GM12878 (cell line): ENCODE results near the gene SNAP47. TPM values are rescaled to one million over a fixed set of nuclear protein-coding genes. Genes with fewer than 3 reads are reported as not detected.

Experiments
- ATAC-seq: fragments of 200-7000 bp; cut with Tn5 transposase; 3 replicates; pipeline ENCODE4 v1.9.1; 2020; ENCODE audit warnings: mild to moderate bottlenecking, moderate library complexity
- BruUV-seq: library from RNA; stranded (reverse); fragments of 400-500 nt; replicated peaks from 2 replicates; lab custom pipeline; 2021; lab: Mats Ljungman, UMichigan
- CTCF ChIA-PET: fragments of 300-600 bp; sonication (Branson Sonifier 250); formaldehyde crosslinking; extraction: SDS; loops from one replicate; lab custom pipeline; 2021; ENCODE audit warnings: inconsistent platforms; lab: Yijun Ruan, JAX
- POLR2A ChIA-PET: fragments of 350-600 bp; formaldehyde crosslinking; extraction: SDS; loops from one replicate; lab custom pipeline; 2021; ENCODE audit warnings: inconsistent platforms; lab: Charles Lee
- RAD21 ChIA-PET: fragments of 300-600 bp; sonication (Branson Sonifier 250); formaldehyde crosslinking; loops from one replicate; lab custom pipeline; 2023; ENCODE audit warnings: antibody characterized with exemption; ENCODE audit not compliant: unreplicated experiment; lab: Charles Lee
- SMC1A ChIA-PET: fragments of 300-600 bp; sonication (Branson Sonifier 250); formaldehyde crosslinking; loops from one replicate; lab custom pipeline; 2023; ENCODE audit not compliant: unreplicated experiment, uncharacterized antibody; lab: Charles Lee
- DNase-seq: peaks from one replicate; pipeline ENCODE4 v3.0.0-alpha.2; 2011; ENCODE audit warnings: low read depth, low spot score
- FAIRE-seq: peaks from 3 replicates; lab custom pipeline; 2011; peaks lifted over from hg19 to GRCh38; lab: Jason Lieb, UNC
- H2AFZ ChIP-seq: 2 replicates; pipeline ENCODE4 v1.6.0; 2011; ENCODE audit warnings: low read depth, low read length, control low read depth; ENCODE audit not compliant: control insufficient read depth
- H3K27ac ChIP-seq: 2 replicates; pipeline ENCODE4 v1.5.1; 2011; ENCODE audit warnings: control low read depth; ENCODE audit not compliant: control insufficient read depth, insufficient read depth
- H3K27me3 ChIP-seq, 2 experiments: replicated peaks in 1 of 2; 2 replicates each; pipeline versions ENCODE4 v1.6.0 to v1.6.1; 2011; ENCODE audit warnings: low read length in 1 of 2; ENCODE audit not compliant: control insufficient read depth in 2 of 2, insufficient read depth in 2 of 2
- H3K36me3 ChIP-seq, 2 experiments: 2 replicates each; pipeline ENCODE4 v1.5.1; 2011; ENCODE audit warnings: low read length in 1 of 2; ENCODE audit not compliant: control insufficient read depth in 2 of 2, insufficient read depth in 2 of 2
- H3K4me1 ChIP-seq: 2 replicates; pipeline ENCODE4 v1.6.1; 2011; ENCODE audit warnings: mild to moderate bottlenecking, low read length, moderate library complexity, mixed read lengths; ENCODE audit not compliant: control insufficient read depth, insufficient read depth
- H3K4me2 ChIP-seq: 2 replicates; pipeline ENCODE4 v1.6.0; 2011; ENCODE audit warnings: control low read depth; ENCODE audit not compliant: control insufficient read depth, insufficient read depth
- H3K4me3 ChIP-seq: fragments of 200-600 bp; sonication (generic); 2 replicates; pipeline ENCODE4 v1.5.1; 2016
- H3K79me2 ChIP-seq: 2 replicates; pipeline ENCODE4 v1.6.0; 2011; ENCODE audit warnings: low read length; ENCODE audit not compliant: control insufficient read depth, insufficient read depth
- H3K9ac ChIP-seq: 2 replicates; pipeline ENCODE4 v1.8.0; 2011; ENCODE audit warnings: low read length, control low read depth, mixed read lengths; ENCODE audit not compliant: control insufficient read depth, insufficient read depth
- H3K9me3 ChIP-seq: replicated peaks from 3 replicates; pipeline ENCODE4 v1.5.1; 2011; ENCODE audit warnings: mild to moderate bottlenecking, low read length; ENCODE audit not compliant: control insufficient read depth, insufficient read depth
- H4K20me1 ChIP-seq: 2 replicates; pipeline ENCODE4 v1.6.0; 2011; ENCODE audit not compliant: control insufficient read depth, insufficient read depth
- BCL11A ChIP-seq: IDR thresholded peaks from 2 replicates; pipeline ENCODE4 v1.6.1; 2011; ENCODE audit warnings: low read depth, low read length
- CBFB ChIP-seq: IDR thresholded peaks from 2 replicates; pipeline ENCODE4 v1.6.1; 2016; ENCODE audit warnings: antibody characterized with exemption, low read depth
- CHD2 ChIP-seq: IDR thresholded peaks from 2 replicates; pipeline ENCODE4 v1.6.1; 2011; ENCODE audit warnings: low read depth, low read length, improper control_type of control experiment, borderline replicate concordance
- DPF2 ChIP-seq: fragments of 450-650 bp; IDR thresholded peaks from 2 replicates; pipeline ENCODE4 v1.6.1; 2017; ENCODE audit warnings: mild to moderate bottlenecking
- ESRRA ChIP-seq: IDR thresholded peaks from 2 replicates; pipeline ENCODE4 v1.6.1; 2012; ENCODE audit warnings: mild to moderate bottlenecking, low read length, improper control_type of control experiment
- FOXM1 ChIP-seq: IDR thresholded peaks from 2 replicates; pipeline ENCODE4 v1.6.1; 2012; ENCODE audit warnings: low read depth, mild to moderate bottlenecking, inconsistent platforms, low read length, moderate library complexity
- IKZF2 ChIP-seq, 2 experiments: fragments of 450-650 bp; IDR thresholded peaks; 2 replicates each; pipeline ENCODE4 v1.6.1; 2017; ENCODE audit warnings: mild to moderate bottlenecking in 2 of 2, moderate library complexity in 2 of 2
- NFYB ChIP-seq: IDR thresholded peaks from 2 replicates; pipeline ENCODE4 v1.6.1; 2011; ENCODE audit warnings: low read depth, mild to moderate bottlenecking, low read length, improper control_type of control experiment, moderate library complexity; ENCODE audit not compliant: insufficient read depth
- NRF1 ChIP-seq: conservative IDR thresholded peaks from 2 replicates; pipeline ENCODE4 v1.6.1; 2011; ENCODE audit warnings: mild to moderate bottlenecking, low read depth, low read length, improper control_type of control experiment
- POLR2AphosphoS2 ChIP-seq: IDR thresholded peaks from 2 replicates; pipeline ENCODE4 v1.6.1; 2011; ENCODE audit warnings: low read depth, mild to moderate bottlenecking, low read length, improper control_type of control experiment, moderate library complexity
- RAD51 ChIP-seq: fragments of 450-650 bp; IDR thresholded peaks from 2 replicates; pipeline ENCODE4 v1.6.1; 2016; ENCODE audit warnings: moderate library complexity, mild to moderate bottlenecking, inconsistent platforms
- SPI1 ChIP-seq: IDR thresholded peaks from 2 replicates; pipeline ENCODE4 v1.6.1; 2011; ENCODE audit warnings: low read depth, mild to moderate bottlenecking, low read length, moderate library complexity, borderline replicate concordance; ENCODE audit not compliant: insufficient read depth
- SREBF2 ChIP-seq: IDR thresholded peaks from 2 replicates; pipeline ENCODE4 v1.6.1; 2012; ENCODE audit warnings: mild to moderate bottlenecking, low read length
- SRF ChIP-seq, 2 experiments: IDR thresholded peaks; 2 replicates each; pipeline ENCODE4 v1.6.1; 2011; ENCODE audit warnings: low read depth in 2 of 2, low read length in 2 of 2, mild to moderate bottlenecking in 1 of 2, moderate library complexity in 1 of 2
- TBL1XR1 ChIP-seq: IDR thresholded peaks from 2 replicates; pipeline ENCODE4 v1.6.1; 2012; ENCODE audit warnings: low read depth, low read length, improper control_type of control experiment
- WRNIP1 ChIP-seq: IDR thresholded peaks from 2 replicates; pipeline ENCODE4 v1.6.1; 2011; ENCODE audit warnings: low read depth, low read length, improper control_type of control experiment, borderline replicate concordance
- WGBS: methylation state at CpG from one replicate; pipeline ENCODE4 v1.1.6; 2016; ENCODE audit warnings: low lambda C conversion rate; ENCODE audit not compliant: insufficient replicate concordance, insufficient coverage; ENCODE audit errors: missing lambda C conversion rate; 5-methylcytosine and 5-hydroxymethylcytosine counted together
- in situ Hi-C: fragments of 300-500 bp; cut with MboI; formaldehyde crosslinking; loops from 9 replicates; pipeline ENCODE4 v1.14.3; 2018; ENCODE audit warnings: mixed read lengths
- intact Hi-C: fragments of 100-400 bp; cut with micrococcal nuclease; formaldehyde crosslinking; loops from one replicate; pipeline ENCODE4 v1.14.2; 2022; ENCODE audit not compliant: unreplicated experiment
- polyA plus RNA-seq, 11 experiments: library from polyadenylated mRNA; depleted of rRNA in 4 of 11; unstranded in 6 of 11; stranded (reverse) in 5 of 11; fragments of >200 nt; fragmentation: Nextera tagmentation in 4 of 11; fragmentation: Illumina TruSeq in 1 of 11; extraction: Ambion mirVana in 4 of 11; extraction: Trizol in 1 of 11; gene quantifications; 1 replicate in 1 of 11; 2 replicates in 10 of 11; pipeline versions ENCODE4 v1.2.1 to v1.2.3, GENCODE V29; 2011 to 2016; ENCODE audit warnings: inconsistent platforms in 2 of 11, missing spikeins in 2 of 11, low read depth in 1 of 11
- total RNA-seq, 4 experiments: library from RNA; depleted of rRNA in 3 of 4; stranded (reverse); fragments of >200 nt in 3 of 4; fragmentation: Illumina TruSeq in 1 of 4; extraction: Trizol in 1 of 4; gene quantifications; 2 replicates each; pipeline versions ENCODE4 v1.2.1 to v1.2.3, GENCODE V29; 2013 to 2021
- TF ChIP-seq, protein P1 (sequence below): fragments of 450-650 bp; formaldehyde crosslinking; IDR thresholded peaks from 2 replicates; pipeline ENCODE4 v1.4.0; 2022; ENCODE audit warnings: mild to moderate bottlenecking, moderate library complexity
- TF ChIP-seq, protein P2 (sequence below): fragments of 450-650 bp; IDR thresholded peaks from 2 replicates; pipeline ENCODE4 v1.6.1; 2017; ENCODE audit warnings: borderline replicate concordance
- TF ChIP-seq, protein P3 (sequence below): IDR thresholded peaks from 2 replicates; pipeline ENCODE4 v1.6.1; 2012; ENCODE audit warnings: mild to moderate bottlenecking, low read depth, low read length

SNAP47 gene
- total and polyA plus RNA-seq, 10 of the 15 experiments (the other 5 are each of a cell fraction or from before 2014, with no cell fraction given), result 1.3 to 39.6 (median 25.2) TPM

DNA sequence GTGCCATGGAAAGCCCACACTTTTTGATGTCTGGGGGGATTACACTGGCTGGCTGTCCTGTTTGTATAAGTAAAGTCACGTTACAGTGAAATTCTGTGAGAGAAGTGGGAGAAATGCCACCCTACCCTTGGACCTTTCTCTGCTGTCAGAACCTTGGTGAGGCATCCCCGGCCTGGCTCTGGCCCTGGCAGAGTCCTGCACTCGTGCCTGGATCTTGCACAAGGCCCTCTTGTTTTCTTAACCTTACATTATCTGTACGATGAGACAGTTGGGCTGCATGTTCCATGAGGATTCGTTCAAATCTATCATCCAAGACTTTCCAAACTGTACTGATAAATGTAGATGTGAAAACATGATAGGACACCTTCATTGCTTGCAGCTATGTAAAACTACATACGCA, 11.4 kb downstream of the SNAP47 start:
- no TSS peak for BruUV-seq
- FAIRE-seq, result no peak
- DNase-seq, result no peak
- ChIA-PET SMC1A (no interaction called here), RAD21 (no interaction called here), POLR2A (no interaction called here), CTCF (no interaction called here)
- 94% methylated on average over 6 of the region's 6 CpGs for WGBS
- Histone ChIP-seq H3K27me3 (no peaks in the 10 kb centered on the region), H3K4me1 (no peaks in the 10 kb centered on the region), H3K4me2 (no peak overlapping the region), H4K20me1 (no peaks in the 10 kb centered on the region), H3K9ac (no peak overlapping the region), H3K9me3 (no peaks in the 10 kb centered on the region), H3K27ac (no peak overlapping the region), H3K36me3 (peaks cover 6 to 8% of the 10 kb centered on the region in 2 experiments; a peak in 3 of 4 replicates), H3K4me3 (no peak overlapping the region), H3K79me2 (no peaks in the 10 kb centered on the region), H2AFZ (no peak overlapping the region)
- intact Hi-C loops, result no loop called here
- TF ChIP-seq CBFB (no peak), NFYB (no peak), CHD2 (no peak), RAD51 (no peak), POLR2AphosphoS2 (no peak), SRF (IDR thresholded peaks at IDR 0.05; ENCODE audit: low read depth in 2 of 2, low read length in 2 of 2) (no peak), NRF1 (no peak), BCL11A (no peak), SREBF2 (no peak), TBL1XR1 (no peak), IKZF2 (IDR thresholded peaks at IDR 0.05) (no peak), WRNIP1 (no peak), ESRRA (no peak), SPI1 (no peak), DPF2 (no peak), FOXM1 (no peak)
- TF ChIP-seq, protein P1, sequence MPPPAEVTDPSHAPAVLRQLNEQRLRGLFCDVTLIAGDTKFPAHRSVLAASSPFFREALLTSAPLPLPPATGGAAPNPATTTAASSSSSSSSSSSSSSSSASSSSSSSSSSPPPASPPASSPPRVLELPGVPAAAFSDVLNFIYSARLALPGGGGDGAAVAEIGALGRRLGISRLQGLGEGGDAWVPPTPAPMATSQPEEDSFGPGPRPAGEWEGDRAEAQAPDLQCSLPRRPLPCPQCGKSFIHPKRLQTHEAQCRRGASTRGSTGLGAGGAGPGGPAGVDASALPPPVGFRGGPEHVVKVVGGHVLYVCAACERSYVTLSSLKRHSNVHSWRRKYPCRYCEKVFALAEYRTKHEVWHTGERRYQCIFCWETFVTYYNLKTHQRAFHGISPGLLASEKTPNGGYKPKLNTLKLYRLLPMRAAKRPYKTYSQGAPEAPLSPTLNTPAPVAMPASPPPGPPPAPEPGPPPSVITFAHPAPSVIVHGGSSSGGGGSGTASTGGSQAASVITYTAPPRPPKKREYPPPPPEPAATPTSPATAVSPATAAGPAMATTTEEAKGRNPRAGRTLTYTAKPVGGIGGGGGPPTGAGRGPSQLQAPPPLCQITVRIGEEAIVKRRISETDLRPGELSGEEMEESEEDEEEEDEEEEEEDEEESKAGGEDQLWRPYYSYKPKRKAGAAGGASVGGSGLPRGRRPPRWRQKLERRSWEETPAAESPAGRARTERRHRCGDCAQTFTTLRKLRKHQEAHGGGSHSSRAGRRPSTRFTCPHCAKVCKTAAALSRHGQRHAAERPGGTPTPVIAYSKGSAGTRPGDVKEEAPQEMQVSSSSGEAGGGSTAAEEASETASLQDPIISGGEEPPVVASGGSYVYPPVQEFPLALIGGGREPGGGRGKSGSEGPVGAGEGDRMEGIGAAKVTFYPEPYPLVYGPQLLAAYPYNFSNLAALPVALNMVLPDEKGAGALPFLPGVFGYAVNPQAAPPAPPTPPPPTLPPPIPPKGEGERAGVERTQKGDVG, result no peak
- TF ChIP-seq, protein P2, sequence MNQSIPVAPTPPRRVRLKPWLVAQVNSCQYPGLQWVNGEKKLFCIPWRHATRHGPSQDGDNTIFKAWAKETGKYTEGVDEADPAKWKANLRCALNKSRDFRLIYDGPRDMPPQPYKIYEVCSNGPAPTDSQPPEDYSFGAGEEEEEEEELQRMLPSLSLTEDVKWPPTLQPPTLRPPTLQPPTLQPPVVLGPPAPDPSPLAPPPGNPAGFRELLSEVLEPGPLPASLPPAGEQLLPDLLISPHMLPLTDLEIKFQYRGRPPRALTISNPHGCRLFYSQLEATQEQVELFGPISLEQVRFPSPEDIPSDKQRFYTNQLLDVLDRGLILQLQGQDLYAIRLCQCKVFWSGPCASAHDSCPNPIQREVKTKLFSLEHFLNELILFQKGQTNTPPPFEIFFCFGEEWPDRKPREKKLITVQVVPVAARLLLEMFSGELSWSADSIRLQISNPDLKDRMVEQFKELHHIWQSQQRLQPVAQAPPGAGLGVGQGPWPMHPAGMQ, result no peak
- TF ChIP-seq, protein P3, sequence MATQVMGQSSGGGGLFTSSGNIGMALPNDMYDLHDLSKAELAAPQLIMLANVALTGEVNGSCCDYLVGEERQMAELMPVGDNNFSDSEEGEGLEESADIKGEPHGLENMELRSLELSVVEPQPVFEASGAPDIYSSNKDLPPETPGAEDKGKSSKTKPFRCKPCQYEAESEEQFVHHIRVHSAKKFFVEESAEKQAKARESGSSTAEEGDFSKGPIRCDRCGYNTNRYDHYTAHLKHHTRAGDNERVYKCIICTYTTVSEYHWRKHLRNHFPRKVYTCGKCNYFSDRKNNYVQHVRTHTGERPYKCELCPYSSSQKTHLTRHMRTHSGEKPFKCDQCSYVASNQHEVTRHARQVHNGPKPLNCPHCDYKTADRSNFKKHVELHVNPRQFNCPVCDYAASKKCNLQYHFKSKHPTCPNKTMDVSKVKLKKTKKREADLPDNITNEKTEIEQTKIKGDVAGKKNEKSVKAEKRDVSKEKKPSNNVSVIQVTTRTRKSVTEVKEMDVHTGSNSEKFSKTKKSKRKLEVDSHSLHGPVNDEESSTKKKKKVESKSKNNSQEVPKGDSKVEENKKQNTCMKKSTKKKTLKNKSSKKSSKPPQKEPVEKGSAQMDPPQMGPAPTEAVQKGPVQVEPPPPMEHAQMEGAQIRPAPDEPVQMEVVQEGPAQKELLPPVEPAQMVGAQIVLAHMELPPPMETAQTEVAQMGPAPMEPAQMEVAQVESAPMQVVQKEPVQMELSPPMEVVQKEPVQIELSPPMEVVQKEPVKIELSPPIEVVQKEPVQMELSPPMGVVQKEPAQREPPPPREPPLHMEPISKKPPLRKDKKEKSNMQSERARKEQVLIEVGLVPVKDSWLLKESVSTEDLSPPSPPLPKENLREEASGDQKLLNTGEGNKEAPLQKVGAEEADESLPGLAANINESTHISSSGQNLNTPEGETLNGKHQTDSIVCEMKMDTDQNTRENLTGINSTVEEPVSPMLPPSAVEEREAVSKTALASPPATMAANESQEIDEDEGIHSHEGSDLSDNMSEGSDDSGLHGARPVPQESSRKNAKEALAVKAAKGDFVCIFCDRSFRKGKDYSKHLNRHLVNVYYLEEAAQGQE, result no peak
- ATAC-seq, result no peak
- in situ Hi-C loops, result no loop called here
